DMS114 treated with DMSO at 0.1 percent for 48 hours (cell line): ENCODE results near the gene KCNT2.
A peak's percentile ranks its signal among the peaks of the same experiment; 100 is the strongest.

Source experiments
- DNase-seq: peaks from one replicate; lab custom pipeline; 2025; ENCODE audit not compliant: unreplicated experiment; lab: John Stamatoyannopoulos, UW

KCNT2 gene

DNA sequence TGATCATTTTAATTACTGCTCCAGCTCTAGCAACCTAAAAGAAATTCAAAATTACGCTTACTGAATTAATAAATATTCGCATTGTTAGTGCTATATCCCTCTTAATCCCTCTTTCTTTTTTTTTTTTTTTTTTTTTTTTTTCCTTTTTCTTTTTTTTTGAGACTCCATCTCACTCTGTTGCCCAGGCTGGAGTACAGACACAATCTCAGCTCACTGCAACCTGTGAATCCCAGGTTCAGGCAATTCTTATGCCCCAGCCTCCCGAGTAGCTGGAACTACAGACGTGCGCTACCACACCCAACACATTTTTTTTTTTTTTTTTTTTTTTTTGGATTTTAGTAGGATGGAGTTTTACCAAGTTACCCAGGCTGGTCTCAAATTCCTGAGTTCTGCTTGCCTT is 157.1 kb downstream of the KCNT2 start:
- no peak for DNase-seq

GRCh38 chr1:196450143-196451095 is 157.8 kb downstream of the KCNT2 start:
- DNase-seq = no peak

DNA sequence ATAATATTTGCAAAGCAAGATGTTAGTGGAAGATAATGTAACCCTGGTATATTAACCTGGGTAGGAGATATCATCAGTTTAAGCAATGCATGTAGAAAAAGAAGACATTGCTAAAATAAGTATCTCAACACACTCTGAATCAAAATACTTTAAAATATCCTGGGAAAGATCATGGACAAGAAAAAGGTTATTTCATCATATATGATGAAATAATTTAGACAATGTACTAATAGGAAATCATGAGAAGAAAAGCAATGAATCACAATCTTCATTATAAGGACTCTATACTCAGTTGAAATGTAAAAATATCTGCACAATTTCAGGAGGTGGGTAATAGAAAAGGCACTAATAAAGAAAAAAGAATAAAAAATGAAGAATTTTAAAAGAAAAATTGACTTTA is 158.8 kb downstream of the KCNT2 start:
- DNase-seq = no peak

DNA sequence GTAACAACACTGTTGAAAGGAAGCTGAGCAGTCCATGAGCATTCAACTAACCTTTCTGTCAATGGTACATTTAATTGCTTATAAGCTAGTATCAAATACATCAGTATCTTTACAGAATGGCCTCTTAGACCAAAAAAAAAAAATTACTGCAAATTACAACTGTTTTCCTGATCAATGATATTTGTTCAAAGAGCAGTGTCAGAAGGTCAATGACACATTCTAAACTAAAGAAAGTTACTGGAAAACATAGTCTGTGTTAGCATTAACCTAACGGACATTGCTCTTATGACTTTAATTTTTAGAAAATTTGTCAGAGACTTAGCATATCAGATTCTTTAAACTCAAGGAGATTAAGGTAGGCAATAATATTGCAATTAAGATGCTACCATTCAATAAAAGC is 162.5 kb downstream of the KCNT2 start:
- DNase-seq = no peak

- DNase-seq = no peak
Measured at GRCh38 chr1:196444634-196445033, 163.6 kb downstream of the KCNT2 start.

- no peak for DNase-seq
Measured at GRCh38 chr1:196442366-196442765, 165.9 kb downstream of the KCNT2 start.

DNA sequence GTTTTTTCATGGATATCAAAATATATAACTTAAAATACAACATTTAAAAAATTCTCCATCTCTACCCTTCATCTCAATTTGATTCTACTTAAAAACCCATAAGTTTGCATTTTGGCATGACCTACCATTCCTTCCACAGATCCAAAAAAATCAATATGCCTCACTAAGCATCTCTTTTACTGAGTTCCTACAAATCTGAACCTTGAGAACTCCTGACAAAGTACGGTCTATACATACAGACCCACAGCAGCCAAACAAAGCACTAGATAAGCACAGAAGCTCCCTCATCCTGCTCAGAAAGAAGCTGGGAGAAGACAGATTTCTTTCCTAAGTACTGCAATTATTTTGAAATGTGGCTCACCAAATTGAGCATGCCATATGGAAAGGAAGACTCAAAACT is 167.5 kb downstream of the KCNT2 start:
- DNase-seq = no peak

DNA sequence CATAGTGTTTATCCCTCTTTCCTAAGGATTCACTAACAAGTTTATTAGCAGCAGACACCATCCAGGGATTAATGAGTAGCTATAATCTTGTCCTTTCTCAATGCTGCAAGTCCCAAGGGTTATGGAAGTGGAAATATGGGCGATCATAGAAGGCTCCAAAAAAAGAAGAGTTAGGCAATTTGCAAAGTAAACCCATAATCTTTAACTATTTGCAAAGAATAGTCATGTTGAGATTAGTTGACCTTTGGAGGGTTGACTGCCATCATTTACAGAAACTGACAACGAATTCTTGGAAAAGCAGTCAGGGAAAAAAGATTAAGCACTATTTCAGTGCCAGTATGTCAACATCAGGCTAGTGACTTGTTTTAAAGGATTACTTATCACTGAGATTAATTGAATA is 169.9 kb downstream of the KCNT2 start:
- no peak for DNase-seq

DNA sequence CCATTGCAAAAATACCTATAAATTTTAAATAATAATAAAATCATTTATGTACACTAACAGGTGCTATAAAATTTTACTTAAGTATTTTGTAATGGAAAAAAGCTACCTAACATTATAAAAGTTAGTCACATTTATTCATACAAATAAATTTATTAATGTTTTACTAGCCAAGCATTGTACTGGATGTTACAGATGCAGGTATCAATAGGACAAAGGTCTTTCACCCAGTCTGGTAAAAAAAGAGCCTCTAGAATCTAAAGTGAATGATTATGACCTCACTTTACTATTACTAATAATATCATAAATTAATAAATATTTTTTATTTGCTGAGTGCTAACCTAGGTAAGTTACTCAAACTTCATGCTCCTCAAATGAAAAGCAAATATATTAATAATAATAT is 170.6 kb downstream of the KCNT2 start:
- no peak for DNase-seq

- no peak for DNase-seq
Measured at GRCh38 chr1:196433000-196433399, 175.2 kb downstream of the KCNT2 start.

DNA sequence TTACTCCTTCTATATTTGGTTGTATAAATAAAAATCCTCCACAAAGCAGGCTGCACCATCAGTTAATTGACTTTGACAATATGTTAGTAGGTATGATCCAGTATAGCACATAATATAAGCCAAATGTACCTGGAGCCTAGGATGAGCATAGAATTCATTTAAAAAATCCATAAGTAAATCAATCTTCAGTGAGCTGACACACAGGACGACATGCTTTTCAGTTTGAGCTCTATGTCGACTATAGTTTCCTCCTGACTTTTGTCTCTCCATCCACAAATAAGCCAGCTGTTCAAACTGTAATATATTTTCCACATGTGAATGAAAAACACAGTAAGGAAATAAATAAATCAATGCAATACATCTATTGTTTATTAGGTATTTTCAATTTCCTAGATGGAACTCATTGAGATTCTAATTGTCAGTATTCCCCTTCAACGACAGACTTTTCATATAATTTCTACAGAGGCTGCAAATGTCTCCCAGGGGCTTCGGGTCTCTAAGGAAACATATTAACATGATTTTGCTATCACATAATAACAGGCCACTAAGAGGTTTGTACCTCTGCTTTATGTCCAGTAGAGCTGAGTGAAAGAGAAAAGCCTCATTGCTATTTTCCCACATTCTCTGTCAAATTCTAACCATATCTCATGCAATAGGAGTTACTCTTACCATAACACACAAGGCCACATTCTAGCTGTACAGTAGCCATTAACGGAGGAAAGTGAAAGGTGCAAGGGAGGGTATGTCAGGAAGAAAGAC is 180.1 kb downstream of the KCNT2 start:
- no peak for DNase-seq

GRCh38 chr1:196425513-196425912 is 182.7 kb downstream of the KCNT2 start:
- DNase-seq = no peak

DNA sequence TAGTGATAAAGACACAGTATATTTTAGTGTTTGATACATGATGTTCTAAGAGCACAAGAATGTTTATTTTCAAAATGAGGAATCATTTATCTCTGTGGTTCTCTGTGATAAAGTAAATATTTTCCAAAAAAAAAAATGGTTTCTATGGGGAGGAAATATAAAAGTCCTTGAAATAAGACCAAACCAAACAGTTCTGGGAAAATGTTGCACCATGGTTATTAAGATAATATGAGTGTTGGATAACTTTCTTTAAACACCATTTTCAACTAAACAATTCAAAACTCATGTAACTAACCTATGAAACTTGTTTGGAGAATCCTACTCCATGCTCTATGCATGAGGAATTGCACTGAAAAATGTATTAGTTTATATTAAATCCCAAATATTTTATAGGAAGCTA is 184.6 kb downstream of the KCNT2 start:
- no peak for DNase-seq

- no peak for DNase-seq
Measured at GRCh38 chr1:196418772-196419171, 189.5 kb downstream of the KCNT2 start.

GRCh38 chr1:196415978-196416377 is 192.3 kb downstream of the KCNT2 start:
- no peak for DNase-seq

DNA sequence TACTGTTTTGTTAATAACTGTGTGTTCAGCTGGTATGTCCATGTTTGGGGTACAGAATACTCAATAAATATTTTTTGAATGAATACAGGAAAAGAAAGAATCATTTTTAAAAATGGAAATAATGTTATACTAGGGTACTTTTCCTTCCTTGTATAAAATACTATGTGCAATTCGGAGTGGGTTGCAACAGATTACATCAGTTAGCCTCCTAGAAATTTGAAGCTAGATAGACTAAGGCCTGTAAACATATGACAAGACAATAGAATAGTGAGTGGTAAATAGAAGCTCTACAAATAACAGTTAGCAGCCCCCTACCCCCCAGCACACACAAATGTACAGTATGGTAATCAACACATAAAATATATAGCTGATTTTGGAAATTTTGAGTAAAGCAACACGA is 195.9 kb downstream of the KCNT2 start:
- DNase-seq = no peak

- DNase-seq = no peak
Measured at GRCh38 chr1:196410768-196411167, 197.5 kb downstream of the KCNT2 start.

DNA sequence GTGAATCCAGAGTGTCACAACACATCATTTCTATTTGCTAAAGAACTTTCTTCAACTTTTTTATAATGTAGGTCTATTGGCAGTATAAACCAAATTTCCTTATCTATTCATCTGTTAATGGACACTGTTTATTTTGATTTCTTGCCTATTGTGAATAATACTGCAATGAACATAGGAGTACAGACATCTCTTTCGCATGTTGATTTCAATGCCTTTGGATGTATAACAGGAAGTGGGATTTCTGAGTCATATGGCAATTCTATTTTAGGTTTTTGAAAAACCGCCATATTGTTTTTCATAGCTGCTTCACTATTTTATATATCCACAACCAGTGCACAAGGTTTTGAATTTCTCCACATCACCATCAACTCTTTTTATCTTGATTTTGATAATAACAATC is 198.7 kb downstream of the KCNT2 start:
- no peak for DNase-seq

GRCh38 chr1:196407358-196408051 is 200.7 kb downstream of the KCNT2 start:
- DNase-seq = peak; percentile 94

DNA sequence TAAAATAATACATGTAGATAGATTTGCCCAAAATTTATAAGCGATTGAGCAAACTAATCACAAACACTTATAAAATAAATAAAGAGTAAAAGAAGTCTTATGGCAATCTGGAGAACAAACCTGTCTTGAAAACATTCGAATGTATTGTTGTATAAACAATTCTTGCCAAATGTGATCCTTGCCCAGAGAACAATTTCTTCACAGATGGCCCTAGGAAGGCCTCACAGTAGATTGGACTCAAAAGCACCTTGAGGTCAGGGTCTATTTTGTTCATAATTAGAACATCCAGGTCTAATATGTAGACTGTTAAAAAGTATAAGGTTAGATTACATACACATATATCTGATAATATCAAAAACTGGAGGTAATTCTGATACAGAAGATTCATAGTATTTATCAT is 202.4 kb downstream of the KCNT2 start:
- DNase-seq = no peak

DNA sequence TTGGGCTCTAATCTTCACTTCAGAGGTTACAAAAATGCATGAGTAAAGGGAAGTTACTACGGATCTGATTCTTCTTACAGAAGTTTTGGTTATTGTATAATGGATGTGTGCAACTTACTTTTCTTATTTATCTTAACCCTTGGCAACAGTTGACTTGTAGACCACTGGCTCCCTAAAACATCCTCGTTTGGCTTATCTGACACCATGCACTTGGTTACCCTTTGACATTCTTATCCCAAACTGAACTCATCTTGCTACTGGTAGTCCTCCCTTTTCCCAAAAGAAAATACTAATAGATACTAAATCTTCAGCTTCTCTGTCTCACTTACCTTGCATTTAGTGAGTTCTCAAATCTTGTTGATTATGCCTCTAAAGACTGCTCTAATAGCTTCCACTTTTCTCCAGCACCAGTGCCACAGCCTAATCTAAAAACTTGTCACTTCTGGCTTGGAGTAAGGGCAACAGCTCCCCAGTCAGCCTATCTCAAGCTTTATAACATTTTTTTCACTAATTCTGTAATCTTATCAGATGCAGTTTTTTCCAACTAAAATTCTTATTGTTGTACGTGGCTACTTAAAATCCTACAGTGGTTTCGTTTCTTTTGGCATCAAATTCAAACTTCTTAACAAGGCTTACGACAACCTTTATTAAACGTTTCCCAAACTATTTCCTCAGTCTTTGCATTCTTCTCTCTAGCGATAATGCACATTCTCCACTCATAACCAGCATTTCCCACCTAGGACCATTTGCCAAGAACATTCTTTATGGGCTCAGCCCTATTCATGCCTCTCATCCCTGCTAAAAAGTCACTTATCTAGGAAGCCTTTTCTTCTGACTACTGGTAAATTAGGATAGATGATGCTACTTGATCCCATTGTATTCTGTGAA is 204.2 kb downstream of the KCNT2 start:
- no peak for DNase-seq
